GM12873 (cell line): ENCODE results near the gene COA6.
A peak's percentile ranks its signal among the peaks of the same experiment; 100 is the strongest.

ENCODE experiments used
- CTCF ChIP-seq: IDR thresholded peaks from 2 replicates; pipeline ENCODE4 v1.5.1; 2012; ENCODE audit warnings: low read depth, mild to moderate bottlenecking, moderate library complexity, low read length, control low read depth; ENCODE audit not compliant: insufficient read depth; ENCODE audit errors: missing control alignments

Gene COA6

GRCh38 chr1:234373064-234373958 lies at the start of gene COA6:
COA6 (plus strand) TSS chr1:234373456; CDS start chr1:234373467, 11 bp downstream.
- TF ChIP-seq CTCF: no peak

- no peak for TF ChIP-seq CTCF
These were observed 48.4 kb upstream of the COA6 start for GRCh38 chr1:234324821-234325220.

GRCh38 chr1:234325878-234326496 lies 47.3 kb upstream of the COA6 start:
- TF ChIP-seq CTCF: no peak

GRCh38 chr1:234326497-234327366 lies 46.5 kb upstream of the COA6 start:
- peak; percentile 84 for TF ChIP-seq CTCF

GRCh38 chr1:234327577-234328164 lies 45.6 kb upstream of the COA6 start:
- TF ChIP-seq CTCF: no peak

GRCh38 chr1:234330843-234331215 lies 42.4 kb upstream of the COA6 start:
- TF ChIP-seq CTCF: no peak
